ENCODE results near the gene CTSL.

CTSL gene

GRCh38 chr9:87776481-87777379 lies 50.8 kb downstream of the CTSL start:
- ChIA-PET POLR2A (ENCODE audit: low non-redundant PET) (no interaction called here), CTCF (no interaction called here)
- no peak overlapping the region for H3K27ac ChIP-seq
- DNase-seq (ENCODE audit: low spot score): no peak
- TF ChIP-seq, protein P1, sequence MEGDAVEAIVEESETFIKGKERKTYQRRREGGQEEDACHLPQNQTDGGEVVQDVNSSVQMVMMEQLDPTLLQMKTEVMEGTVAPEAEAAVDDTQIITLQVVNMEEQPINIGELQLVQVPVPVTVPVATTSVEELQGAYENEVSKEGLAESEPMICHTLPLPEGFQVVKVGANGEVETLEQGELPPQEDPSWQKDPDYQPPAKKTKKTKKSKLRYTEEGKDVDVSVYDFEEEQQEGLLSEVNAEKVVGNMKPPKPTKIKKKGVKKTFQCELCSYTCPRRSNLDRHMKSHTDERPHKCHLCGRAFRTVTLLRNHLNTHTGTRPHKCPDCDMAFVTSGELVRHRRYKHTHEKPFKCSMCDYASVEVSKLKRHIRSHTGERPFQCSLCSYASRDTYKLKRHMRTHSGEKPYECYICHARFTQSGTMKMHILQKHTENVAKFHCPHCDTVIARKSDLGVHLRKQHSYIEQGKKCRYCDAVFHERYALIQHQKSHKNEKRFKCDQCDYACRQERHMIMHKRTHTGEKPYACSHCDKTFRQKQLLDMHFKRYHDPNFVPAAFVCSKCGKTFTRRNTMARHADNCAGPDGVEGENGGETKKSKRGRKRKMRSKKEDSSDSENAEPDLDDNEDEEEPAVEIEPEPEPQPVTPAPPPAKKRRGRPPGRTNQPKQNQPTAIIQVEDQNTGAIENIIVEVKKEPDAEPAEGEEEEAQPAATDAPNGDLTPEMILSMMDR (conservative IDR thresholded peaks at IDR 0.05; ENCODE audit: low read depth): no peak

- ChIA-PET CTCF (interaction anchor here (1.2 kb wide), 1 partner anchor 52 kb away, joined by 4 read pairs; no protein-coding TSS in a partner anchor), POLR2A (ENCODE audit: low non-redundant PET) (no interaction called here)
- DNase-seq (ENCODE audit: low spot score): no peak
- TF ChIP-seq, protein P1 (conservative IDR thresholded peaks at IDR 0.05; ENCODE audit: low read depth): no peak
- H3K27ac ChIP-seq: no peak overlapping the region
Measured at GRCh38 chr9:87778996-87779395, 53.1 kb downstream of the CTSL start.
